ENCODE data around the gene IQCH. TPM values are rescaled to one million over a fixed set of nuclear protein-coding genes. Genes with fewer than 3 reads are reported as not detected.

Gene IQCH
- total RNA-seq, 1 donor from 2014 or later, result 2.8 TPM

- H3K4me3 Mint-ChIP-seq, result no peak overlapping the region
- no peaks in the 10 kb centered on the region for H3K4me1 Mint-ChIP-seq
- no peak overlapping the region for H3K27ac Mint-ChIP-seq (ENCODE audit: unreplicated experiment)
- no peak for DNase-seq (ENCODE audit: low read depth, low spot score)
- no peak for TF ChIP-seq CTCF (conservative IDR thresholded peaks at IDR 0.05)
- H3K9me3 Mint-ChIP-seq, result no peaks in the 10 kb centered on the region
- no peaks in the 10 kb centered on the region for H3K36me3 Mint-ChIP-seq (ENCODE audit: low read depth)
- no peaks in the 10 kb centered on the region for H3K27me3 Mint-ChIP-seq (ENCODE audit: low read depth)
Observed at GRCh38 chr15:67304778-67305177, 50.2 kb downstream of the IQCH start.

GRCh38 chr15:67305506-67305905, 50.9 kb downstream of the IQCH start:
- no peaks in the 10 kb centered on the region for H3K9me3 Mint-ChIP-seq
- no peak for TF ChIP-seq CTCF (conservative IDR thresholded peaks at IDR 0.05)
- no peaks in the 10 kb centered on the region for H3K27me3 Mint-ChIP-seq (ENCODE audit: low read depth)
- H3K4me1 Mint-ChIP-seq, result no peaks in the 10 kb centered on the region
- no peak overlapping the region for H3K4me3 Mint-ChIP-seq
- no peaks in the 10 kb centered on the region for H3K36me3 Mint-ChIP-seq (ENCODE audit: low read depth)
- H3K27ac Mint-ChIP-seq (ENCODE audit: unreplicated experiment), result no peak overlapping the region
- DNase-seq (ENCODE audit: low read depth, low spot score), result no peak

GRCh38 chr15:67307156-67307555, 52.6 kb downstream of the IQCH start:
- Mint-ChIP-seq H3K27ac (ENCODE audit: unreplicated experiment) (no peak overlapping the region), H3K4me3 (no peak overlapping the region), H3K9me3 (no peaks in the 10 kb centered on the region), H3K36me3 (ENCODE audit: low read depth) (no peaks in the 10 kb centered on the region), H3K4me1 (no peaks in the 10 kb centered on the region), H3K27me3 (ENCODE audit: low read depth) (no peaks in the 10 kb centered on the region)
- TF ChIP-seq CTCF (conservative IDR thresholded peaks at IDR 0.05), result no peak
- no peak for DNase-seq (ENCODE audit: low read depth, low spot score)

- no peaks in the 10 kb centered on the region for H3K4me1 Mint-ChIP-seq
- H3K27ac Mint-ChIP-seq (ENCODE audit: unreplicated experiment), result no peak overlapping the region
- H3K4me3 Mint-ChIP-seq, result no peak overlapping the region
- no peaks in the 10 kb centered on the region for H3K9me3 Mint-ChIP-seq
- no peaks in the 10 kb centered on the region for H3K36me3 Mint-ChIP-seq (ENCODE audit: low read depth)
- no peak for DNase-seq (ENCODE audit: low read depth, low spot score)
- no peaks in the 10 kb centered on the region for H3K27me3 Mint-ChIP-seq (ENCODE audit: low read depth)
- TF ChIP-seq CTCF (conservative IDR thresholded peaks at IDR 0.05), result no peak
Observed at GRCh38 chr15:67307889-67308597, 53.5 kb downstream of the IQCH start.

GRCh38 chr15:67311731-67312130, 57.1 kb downstream of the IQCH start:
- DNase-seq (ENCODE audit: low read depth, low spot score), result no peak
- H3K4me1 Mint-ChIP-seq, result no peaks in the 10 kb centered on the region

More at GRCh38 chr15:67311731-67312130, 57.1 kb downstream of the IQCH start:
- Mint-ChIP-seq H3K4me3 (no peak overlapping the region), H3K9me3 (no peaks in the 10 kb centered on the region), H3K27me3 (ENCODE audit: low read depth) (no peaks in the 10 kb centered on the region), H3K36me3 (ENCODE audit: low read depth) (no peaks in the 10 kb centered on the region), H3K27ac (ENCODE audit: unreplicated experiment) (no peak overlapping the region)
- no peak for TF ChIP-seq CTCF (conservative IDR thresholded peaks at IDR 0.05)

Measured in neural crest cell (in vitro differentiated cells).